AG04449 (cell line): Measurements from ENCODE around the gene PDE4D.
A peak's percentile ranks its signal among the peaks of the same experiment; 100 is the strongest.

ENCODE experiments used
- CTCF ChIA-PET: fragments of 350-600 bp; formaldehyde crosslinking; extraction: SDS; loops from one replicate; lab custom pipeline; 2021; ENCODE audit warnings: antibody characterized with exemption; lab: Yijun Ruan, JAX
- POLR2A ChIA-PET: fragments of 400-600, 350-600 bp; formaldehyde crosslinking; extraction: SDS; loops from one replicate; lab custom pipeline; 2020; ENCODE audit warnings: antibody characterized with exemption, inconsistent platforms; lab: Yijun Ruan, JAX
- DNase-seq: peaks from one replicate; pipeline ENCODE4 v3.0.0-alpha.2; 2010; ENCODE audit warnings: low read depth, low spot score
- H3K4me3 ChIP-seq: 2 replicates; pipeline ENCODE4 v1.5.1; 2011; ENCODE audit warnings: low read depth, mild to moderate bottlenecking, control low read depth, low read length
- CTCF ChIP-seq: IDR thresholded peaks from one replicate; pipeline ENCODE4 v1.5.1; 2011; ENCODE audit warnings: mild to moderate bottlenecking, moderate library complexity, low read length, control low read depth, inconsistent platforms; ENCODE audit not compliant: insufficient read depth; ENCODE audit errors: missing control alignments

The PDE4D gene

DNA sequence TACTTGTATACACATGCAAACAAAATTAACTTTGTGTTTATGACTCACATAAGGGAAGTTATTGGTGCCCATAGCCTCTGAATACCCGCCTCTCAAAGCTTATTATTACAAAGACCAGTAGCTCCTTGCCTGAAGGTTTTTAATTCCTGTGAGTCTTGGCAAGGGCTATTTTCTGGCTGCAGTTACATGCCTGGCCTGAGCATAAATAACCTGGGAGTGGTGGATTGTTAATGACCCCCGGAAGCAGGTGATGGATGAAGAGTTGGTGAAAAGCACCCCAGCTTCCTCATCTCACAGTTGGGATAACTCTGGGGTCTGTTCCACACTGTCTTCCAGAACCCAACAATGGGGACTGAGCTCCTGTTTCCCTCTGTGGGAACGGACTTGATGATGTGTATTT lies 594.5 kb downstream of the PDE4D start:
- DNase-seq: no peak
- H3K4me3 ChIP-seq: no peak overlapping the region
- no peak for TF ChIP-seq CTCF
- CTCF ChIA-PET: interaction anchor here (1.5 kb wide), 1 partner anchor 69 kb away, joined by 4 read pairs; no protein-coding TSS in a partner anchor
- POLR2A ChIA-PET: no interaction called here

DNA sequence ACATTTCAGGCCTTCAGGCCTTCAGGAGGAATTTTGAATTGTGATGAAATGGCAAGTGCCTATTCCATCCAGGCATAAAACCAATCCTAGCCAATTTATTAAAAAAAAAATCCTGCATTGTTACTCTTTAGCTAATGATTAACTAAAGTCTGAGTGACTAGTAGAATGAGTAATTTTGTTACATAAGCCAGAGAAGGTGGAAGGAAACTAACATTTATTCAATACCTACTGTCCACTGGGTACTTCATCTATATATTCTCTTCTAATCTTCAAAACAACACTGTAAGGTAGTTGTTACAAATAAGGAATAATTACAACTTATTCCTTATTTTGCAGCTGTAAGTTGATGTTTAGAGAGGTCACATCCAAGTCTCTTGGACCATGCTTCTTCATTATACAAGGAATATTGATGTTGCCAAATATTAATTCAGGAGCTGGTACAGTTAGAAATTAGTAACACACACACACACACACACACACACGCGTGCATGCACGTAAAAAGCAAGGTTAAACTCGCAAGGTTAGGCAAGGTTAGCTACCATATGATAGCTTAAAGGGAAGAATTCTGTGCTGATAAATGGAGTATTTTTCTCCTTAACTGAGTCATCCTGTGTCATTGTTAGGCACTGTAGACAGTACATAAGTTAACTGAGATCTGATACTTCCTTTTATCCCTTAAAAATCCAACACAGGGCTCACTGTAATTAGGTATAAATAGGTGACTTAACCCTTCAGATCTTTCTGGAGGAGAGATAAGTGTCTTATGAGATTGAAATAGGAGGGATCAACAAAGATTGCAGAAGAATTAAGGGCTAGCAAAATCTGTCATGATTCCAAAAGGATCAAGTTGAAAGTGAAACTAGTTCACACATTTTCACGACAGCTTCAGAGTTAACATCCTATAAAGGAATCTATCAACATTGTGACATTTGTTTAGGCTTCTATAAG lies 596.9 kb downstream of the PDE4D start:
- TF ChIP-seq CTCF: no peak
- H3K4me3 ChIP-seq: peak overlapping the region; percentile 34
- ChIA-PET POLR2A (interaction anchor here (0.7 kb wide), 1 partner anchor 8 kb away, joined by 4 read pairs; no protein-coding TSS in a partner anchor), CTCF (interaction anchor here (0.6 to 2.4 kb wide), 4 partner anchors 43 to 410 kb away, joined by 3 to 6 read pairs (median 3); no protein-coding TSS in a partner anchor)
- DNase-seq: no peak

- ChIA-PET POLR2A (no interaction called here), CTCF (no interaction called here)
- TF ChIP-seq CTCF: no peak
- no peak overlapping the region for H3K4me3 ChIP-seq
- no peak for DNase-seq
Measured at GRCh38 chr5:59293700-59294099, 599.8 kb downstream of the PDE4D start.

GRCh38 chr5:59291941-59292340 lies 601.6 kb downstream of the PDE4D start:
- no peak for DNase-seq
- CTCF ChIA-PET: no interaction called here
- POLR2A ChIA-PET: no interaction called here
- H3K4me3 ChIP-seq: no peak overlapping the region
- no peak for TF ChIP-seq CTCF

- POLR2A ChIA-PET: no interaction called here
- DNase-seq: no peak
- CTCF ChIA-PET: no interaction called here
- H3K4me3 ChIP-seq: no peak overlapping the region
- no peak for TF ChIP-seq CTCF
Measured at GRCh38 chr5:59287884-59288283, 605.6 kb downstream of the PDE4D start.

- CTCF ChIA-PET: no interaction called here
- no peak for DNase-seq
- no peak overlapping the region for H3K4me3 ChIP-seq
- POLR2A ChIA-PET: no interaction called here
- TF ChIP-seq CTCF: no peak
Measured at GRCh38 chr5:59287361-59287760, 606.2 kb downstream of the PDE4D start.
